NCI-H2081 (cell line): ENCODE data around the gene SYK.
A peak's percentile ranks its signal among the peaks of the same experiment; 100 is the strongest.
"Not testable (repeated sequence)": the region's sequence is repeated elsewhere in the genome, so short reads cannot be mapped to it uniquely, and the experiment has no call there.

Source experiments
- DNase-seq, 2 experiments: peaks; one replicate each; lab custom pipeline; 2025; lab: John Stamatoyannopoulos, UW

Gene SYK

DNA sequence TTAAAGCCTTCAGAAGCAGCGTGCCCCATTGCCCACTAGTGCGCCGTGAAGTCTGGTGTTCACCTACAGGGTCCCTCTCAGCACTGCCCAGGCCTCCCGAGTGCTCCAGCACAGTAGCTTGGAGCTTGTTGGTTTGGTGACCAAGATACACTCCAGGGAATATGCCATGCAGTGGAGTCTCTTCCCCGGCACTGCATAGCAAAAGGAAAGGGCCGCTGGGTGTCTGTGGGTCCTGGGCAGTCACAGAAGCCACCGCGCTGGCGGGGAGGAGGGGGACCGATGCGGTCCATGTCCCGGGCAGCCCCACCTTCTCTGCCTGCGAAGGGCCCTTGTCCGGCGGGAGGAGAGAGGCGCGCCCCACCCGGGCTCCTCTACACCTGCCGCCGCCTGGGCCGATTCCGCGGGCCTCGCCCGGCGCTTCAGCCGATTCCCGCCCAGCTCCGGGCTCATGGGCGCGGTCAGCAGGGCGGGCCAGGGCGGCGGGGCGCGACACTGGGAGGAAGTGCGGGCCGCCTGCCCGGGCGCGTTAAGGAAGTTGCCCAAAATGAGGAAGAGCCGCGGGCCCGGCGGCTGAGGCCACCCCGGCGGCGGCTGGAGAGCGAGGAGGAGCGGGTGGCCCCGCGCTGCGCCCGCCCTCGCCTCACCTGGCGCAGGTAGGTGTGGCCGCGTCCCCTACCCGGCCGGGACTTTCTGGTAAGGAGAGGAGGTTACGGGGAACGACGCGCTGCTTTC, at the start of gene SYK:
TSS of gene SYK (plus strand) at position 579 of the 732 bp plus-strand sequence. CDS start 42,080 bp downstream, outside the sequence.
- DNase-seq: peak; percentile 67 to 75

DNA sequence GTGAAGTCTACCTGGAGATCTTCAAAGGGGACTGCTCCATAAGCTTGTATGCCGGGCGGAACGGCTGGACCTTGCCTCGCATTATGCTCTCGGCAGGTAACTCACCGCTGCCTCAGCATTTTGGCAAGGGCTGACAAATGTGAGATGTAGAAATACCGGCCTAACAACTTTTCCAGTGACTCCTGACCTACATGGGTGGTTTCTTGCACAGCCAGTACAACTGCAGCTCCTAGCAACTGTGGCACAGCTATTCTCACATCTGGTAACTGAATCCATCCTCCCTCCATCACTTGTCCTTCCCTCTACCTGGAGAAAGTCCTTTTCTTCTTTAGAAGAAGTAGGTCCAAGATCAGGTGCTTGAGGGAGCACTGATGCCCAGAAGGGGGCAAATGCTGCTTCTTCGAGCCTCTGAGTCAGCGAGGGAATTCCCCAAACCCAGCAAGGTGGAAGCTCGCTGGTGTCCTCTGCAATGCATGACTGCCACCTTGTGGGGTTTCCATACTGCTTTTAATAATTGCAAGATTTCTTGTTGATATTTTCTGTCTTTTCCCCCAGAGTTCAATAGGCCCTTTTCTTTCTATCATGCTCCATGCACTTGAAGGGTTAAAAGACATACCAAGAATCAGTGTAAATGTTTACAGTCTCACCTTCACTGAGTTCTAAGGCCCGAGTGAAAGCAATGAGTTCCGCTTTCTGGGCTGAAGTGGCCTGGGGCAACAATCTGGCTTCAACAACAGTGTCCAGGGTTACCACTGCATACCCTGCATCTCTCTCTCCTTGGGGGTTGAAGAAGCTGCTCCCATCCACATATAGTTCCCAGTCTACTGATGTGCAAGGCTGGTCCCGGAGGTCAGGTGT, 45.9 kb upstream of the SYK start:
- peak; percentile 27 to 39 for DNase-seq

DNA sequence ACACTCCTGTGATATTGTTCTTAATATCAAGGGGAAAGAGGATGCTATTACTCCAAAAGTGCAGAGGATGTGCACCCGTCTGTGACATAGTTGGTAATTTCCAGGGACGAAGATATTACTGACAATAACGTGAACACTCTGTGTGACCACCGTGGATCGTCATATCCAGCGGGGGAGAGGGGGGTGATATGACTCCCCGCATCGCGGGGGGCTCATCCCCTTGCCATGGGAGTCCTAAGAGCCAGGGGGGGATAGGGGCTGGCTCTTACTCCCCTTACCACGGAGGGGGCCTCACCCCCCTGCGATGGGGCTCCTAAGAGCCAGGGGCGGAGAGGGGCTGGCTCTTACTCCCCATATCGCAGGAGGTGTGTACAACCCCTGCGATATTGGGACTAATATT, 41.0 kb upstream of the SYK start:
- DNase-seq: not testable (repeated sequence)

DNA sequence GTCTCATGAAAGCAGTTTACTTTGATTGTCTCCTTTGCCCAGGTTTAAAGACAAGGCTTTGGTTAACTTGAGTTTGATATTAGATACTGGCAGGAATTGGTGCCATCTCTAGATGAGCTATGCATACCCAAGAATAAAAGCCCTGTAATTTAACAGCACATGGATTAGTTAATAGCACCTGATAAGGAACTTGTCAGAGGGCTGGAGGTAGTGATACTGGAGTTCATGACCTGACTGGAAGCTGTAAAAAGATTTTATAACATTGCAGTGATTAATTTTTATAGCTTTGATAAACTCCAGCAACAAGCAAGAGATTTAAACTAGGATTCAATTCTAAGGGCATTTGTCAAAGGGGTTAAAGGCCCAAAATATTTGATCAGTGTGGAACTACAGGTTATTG, 34.9 kb upstream of the SYK start:
- DNase-seq: no peak

DNA sequence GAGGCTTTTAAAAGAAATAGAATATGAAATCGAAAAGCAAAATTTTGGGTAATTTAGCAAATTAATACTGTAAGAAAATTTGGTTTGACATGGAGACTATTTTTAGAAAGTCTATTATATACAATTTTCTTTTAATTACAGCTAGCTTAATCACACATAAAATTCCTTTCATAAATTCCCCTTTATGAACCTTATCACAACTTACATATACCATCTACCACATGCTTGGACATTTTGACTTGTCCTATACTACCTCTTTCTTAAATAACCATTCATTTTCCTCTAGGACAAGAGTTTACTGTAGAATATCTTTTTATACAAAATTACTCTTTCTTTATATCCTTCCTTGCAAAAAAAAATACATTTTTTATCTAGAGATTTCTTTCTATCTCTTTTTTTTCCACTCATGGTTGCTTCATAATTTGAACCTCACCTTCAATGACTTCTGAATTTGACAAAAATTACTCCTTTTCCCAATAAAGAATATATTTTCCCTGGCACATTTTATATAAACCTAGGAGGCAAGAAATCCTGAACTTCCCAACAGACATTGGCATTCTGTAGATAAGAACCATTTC, 34.0 kb upstream of the SYK start:
- DNase-seq: no peak

DNA sequence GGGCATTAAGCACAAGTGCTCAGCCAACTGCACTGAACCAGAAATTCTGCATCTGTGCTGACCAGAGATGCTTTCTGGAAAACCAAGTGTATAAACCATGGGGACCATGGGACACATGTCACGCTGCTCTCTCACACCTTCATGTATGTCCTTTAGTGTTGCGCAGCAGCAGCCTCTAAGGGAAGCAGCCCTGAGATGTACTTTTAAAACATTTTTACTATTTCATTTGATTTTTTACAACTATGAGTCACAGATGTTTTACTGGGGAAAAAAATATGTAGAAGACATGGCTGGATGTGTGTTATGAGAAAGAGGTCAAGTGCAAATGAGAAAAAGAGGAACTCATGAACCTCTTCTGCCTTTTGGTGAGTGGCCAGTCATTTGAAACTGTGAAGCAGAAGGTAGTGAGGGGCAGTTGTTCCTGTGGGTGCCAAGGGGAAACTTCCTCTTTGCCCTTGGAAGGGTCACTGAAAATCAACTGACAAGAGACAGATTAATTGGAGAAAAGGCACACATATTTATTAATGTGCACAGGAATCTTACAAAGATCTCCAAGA, 31.4 kb upstream of the SYK start:
- DNase-seq: no peak

DNA sequence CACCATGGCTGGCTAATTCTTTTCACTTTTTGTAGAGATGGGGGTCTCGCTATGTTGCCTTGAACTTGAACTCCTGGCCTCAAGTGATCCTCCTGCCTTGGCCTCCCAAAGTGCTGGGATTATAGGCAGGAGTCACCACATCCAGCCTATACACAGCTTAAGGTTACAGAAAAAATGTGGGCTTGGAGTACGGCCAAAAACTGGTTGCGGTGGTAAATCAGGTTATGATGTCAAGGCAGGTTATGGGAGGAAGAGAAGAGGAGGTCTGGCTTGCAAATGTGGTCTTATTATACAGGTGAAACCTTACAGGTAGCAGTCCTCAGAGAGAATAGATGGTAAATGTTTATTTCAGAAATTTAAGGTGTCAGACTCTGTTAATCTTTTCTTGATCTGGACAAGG, 30.7 kb upstream of the SYK start:
- no peak for DNase-seq

DNA sequence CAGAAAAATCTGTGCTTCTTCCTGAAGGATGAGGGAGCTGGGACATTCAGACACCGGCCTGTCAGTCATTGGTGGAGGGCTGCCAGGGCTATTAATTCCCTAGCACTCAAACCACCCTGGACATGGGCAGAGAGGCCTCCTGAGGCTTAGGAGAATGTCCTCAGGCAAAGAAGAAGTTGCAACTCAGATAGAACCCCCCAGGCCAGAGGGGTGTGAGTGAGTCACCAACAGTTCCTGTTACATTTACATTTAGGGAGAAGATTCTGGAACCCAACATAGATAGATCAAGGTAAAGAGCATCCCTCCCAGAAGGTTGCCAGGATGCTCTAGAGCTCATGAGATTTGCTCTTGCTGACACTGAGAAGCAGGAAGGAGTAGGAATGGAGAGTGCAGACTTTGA, 29.2 kb upstream of the SYK start:
- no peak for DNase-seq

DNA sequence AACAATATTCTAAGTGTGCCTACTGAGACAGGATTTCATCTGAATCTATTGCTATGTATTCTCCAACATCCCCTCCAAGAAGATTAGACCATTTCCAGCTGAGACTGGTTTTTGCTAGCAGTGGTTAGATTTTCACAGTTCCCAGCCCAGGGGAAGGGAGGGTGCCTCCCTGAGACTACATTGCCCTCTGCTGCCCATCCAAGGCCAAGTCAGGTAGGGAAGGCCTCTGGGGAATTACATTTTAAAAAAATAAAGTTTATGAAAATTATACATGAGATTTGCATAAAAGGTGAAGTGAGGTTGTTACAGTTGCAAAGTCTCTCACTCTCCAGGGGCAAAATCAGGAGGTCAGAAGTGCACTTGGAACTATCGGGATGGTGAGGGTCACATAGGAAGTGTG, 28.0 kb upstream of the SYK start:
- DNase-seq: no peak

DNA sequence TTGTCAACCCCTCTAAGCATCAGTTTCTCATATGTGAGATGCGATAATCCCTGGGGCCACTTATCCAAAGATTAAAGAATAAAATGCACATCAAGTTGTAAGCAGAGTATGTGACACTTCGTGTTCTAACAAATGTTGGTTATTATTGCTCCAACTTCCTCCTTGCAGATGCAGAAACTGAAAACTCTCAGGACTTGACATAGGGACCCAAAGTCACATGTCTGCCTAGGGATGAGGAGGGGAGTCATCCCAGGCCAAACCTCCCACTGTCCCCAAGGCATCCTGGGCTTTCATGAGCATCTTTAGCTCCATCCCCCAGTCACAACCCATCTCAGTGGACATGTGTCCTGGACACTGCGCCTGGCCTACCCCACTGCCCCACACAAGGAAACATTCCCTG, 27.5 kb upstream of the SYK start:
- DNase-seq: no peak

DNA sequence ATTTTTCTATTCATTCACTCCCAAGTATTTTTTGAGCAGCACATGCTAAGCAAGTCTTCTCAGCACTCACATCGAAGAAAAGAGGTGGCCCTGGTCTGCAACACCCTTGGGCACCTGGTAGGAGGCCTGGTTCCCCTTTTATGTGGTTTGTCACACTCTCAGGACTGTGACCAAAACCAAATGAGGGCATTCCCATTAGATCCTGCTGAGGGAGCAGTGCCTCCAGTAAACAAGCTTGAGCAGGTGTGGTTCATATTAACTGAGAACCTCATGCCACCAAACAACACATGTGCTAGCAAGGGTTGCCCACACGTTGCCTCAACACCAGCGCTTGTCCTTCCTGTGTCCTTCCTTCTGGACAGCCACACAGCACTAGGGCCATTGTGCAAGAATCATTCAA, 26.9 kb upstream of the SYK start:
- DNase-seq: no peak

DNA sequence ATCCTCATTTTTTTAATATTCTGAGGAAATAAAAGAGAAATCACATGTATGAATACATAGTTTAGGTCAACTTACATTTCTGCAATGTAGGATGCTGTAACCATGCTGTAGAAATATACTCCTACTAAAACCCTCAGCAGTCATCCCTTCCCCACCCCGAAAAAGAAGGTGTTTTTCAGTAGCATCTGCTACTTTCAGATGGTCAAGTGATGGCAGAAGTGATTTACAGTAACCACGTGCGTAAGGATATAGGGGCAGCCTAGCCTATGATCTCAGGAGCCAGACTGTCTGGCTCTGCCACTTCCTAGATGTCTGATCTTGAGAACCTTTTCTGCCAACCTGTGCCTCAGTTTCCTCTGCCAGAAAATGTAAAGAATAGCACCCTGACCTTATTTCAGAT, 26.0 kb upstream of the SYK start:
- DNase-seq: no peak

DNA sequence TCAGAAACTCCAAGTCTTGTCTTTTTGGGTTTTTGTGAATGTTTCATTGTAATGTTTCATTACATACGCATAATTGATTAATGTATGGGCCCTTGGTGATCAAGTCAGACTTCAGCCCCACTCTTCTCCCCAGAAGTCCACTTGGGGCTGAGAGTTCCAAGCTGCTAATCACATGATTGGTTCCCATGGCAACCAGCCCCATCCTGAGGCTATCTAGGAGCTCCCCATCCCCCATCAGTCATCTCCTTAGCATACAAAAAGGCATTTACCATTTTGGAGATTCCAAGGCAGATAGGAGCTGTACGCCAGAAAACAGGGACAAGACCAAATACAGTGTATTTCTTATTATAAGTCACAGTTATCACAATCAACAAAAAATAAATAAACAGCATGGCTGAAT, 22.9 kb upstream of the SYK start:
- no peak for DNase-seq

DNA sequence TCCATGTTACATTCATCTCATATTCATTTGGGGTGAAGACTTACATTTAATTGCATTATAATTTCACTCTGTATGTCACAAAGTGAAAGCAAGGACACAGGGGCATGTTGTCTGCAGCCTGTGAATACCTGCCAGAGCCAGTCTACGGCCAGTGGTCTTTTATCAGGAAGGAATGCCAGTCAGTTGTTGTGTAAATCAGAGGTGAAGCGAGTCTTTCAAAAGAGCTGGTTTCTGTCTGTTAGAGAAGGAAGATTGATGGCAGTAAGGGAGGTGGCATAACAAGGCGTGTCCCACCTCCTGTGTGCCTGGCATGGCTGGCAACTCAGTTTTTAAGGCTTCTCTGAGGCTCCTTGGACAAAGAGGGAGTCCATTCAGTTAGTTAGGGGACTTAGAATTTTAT, 18.1 kb upstream of the SYK start:
- no peak for DNase-seq

DNA sequence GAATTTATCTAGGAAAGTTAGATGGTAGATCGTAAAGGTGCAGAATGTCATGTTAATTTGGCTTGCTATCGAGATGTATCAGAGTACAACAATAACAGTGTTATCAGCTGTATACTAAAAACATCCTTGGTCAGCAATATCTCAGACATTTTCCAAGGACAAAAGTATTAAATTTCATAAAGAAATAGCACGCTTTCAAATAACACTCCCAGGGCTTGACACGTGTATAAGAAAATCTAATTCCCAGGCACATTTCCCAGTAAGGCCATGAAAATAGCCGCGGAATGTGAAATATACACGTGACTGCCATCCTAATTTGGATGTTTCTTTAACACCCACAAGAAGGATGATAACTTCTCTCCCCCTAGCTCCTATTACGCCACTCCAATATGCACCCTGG, 17.7 kb upstream of the SYK start:
- DNase-seq: no peak

DNA sequence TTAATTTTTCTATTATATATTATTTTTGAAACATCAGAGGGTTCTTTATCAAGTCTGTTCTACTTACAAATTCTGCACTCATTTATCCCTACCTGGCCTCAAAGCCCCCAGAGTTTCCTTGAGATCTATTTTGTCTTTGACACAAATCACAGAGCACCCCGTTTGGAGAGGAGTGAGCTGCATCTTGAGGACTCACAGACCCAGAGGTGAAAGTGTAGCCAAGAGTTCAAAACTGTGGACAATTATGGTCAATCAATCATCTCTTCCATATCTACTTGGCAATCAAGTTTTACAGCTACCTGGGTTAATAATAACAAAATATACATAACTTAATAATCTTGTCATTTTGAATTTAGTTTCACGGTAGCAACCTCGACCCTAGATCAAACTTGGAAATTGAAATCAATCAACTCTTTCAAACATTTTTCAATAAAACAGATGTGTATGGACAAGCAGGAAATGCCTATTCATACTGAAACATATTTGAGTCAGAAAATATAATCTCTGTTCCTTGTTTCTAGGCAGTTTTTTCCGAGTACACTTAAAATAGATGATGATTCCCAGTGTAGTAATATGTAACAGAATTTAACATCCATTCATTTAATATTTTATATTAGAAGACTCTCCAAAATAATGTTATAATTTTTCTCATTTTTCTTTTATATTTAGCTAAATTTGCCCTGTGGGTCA, 13.7 kb upstream of the SYK start:
- no peak for DNase-seq

DNA sequence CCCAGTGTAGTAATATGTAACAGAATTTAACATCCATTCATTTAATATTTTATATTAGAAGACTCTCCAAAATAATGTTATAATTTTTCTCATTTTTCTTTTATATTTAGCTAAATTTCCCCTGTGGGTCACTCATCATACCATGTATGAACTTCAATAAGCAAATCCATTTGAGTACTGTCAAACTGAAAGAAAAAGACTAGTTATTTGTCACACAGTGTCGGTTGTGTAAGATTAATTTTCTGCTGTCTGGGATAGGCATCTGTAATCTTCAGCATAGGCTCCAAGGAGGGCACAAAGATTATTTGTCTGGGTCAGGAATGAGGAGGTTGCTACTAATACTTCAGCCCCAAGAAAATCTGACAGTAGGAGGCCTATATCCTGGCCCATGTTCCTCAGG, 13.1 kb upstream of the SYK start:
- DNase-seq: not testable (repeated sequence)

DNA sequence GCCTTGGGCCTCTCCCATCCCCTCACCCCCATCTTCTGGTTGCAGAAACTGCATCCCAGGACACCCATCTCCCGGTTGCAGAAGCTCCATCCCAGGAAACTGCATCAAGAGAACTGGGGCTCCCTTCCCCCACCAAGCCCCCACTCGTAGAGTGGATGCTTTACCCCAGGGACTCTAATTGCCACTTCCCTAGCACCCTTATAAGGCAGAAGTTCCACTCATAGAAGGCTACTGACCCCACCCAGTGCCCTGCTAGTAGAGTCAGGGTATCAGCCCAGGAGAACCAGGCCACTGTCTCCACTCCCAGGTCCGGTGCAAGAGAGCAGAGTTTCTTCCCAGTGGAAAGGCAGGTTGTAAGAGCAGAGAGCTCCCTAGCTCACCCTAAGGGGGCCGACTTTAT, 12.2 kb upstream of the SYK start:
- DNase-seq: no peak

DNA sequence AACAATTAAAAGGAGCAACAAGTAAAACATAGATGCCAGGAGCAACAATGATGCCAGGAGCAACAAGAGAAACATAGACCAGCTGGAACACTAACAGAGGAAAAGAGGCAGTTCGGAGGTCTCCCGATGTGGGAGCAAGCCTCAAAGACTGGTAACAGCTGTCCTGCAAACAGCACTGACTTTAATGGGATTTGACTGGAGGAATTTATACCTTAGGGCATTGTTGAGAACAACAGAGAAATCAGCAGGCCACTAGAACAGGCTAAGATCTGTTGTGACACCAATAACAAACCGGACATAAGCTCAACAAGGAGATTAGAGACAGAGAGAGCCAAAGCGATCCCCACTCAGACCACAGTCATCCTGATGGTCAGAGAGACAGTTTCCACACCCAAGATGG, 11.8 kb upstream of the SYK start:
- no peak for DNase-seq

DNA sequence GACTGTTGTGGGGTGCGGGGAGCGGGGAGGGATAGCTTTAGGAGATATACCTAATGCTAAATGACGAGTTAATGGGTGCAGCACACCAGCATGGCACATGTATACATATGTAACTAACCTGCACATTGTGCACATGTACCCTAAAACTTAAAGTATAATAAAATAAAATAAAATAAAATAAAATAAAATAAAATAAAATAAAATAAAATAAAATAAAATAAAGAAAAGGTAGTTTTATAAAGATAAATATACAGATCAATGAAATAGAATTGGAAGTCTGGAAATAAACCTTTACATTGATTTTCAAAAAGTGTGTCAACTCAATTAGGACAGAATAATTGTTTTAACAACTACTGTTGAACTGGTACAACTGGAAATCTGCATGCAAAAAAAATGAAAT, 8.6 kb upstream of the SYK start:
- not testable (repeated sequence) for DNase-seq

DNA sequence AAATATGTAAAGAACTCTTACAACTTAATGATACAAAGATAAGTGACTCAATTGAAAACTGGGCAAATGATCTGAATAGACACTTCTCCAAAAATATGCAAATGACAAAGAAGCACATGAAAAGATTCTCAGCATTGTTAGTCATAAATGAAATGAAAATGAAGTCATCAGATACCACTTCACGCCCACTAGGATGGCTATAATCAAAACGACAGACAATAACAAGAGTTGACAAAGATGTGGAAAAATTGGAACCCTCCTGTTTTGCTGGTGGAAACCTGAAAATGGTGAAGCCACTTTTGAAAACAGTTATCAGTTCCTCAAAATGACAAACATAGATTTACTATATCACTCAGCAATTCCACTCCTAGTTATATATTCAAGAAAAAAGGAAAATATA, 7.9 kb upstream of the SYK start:
- no peak for DNase-seq

DNA sequence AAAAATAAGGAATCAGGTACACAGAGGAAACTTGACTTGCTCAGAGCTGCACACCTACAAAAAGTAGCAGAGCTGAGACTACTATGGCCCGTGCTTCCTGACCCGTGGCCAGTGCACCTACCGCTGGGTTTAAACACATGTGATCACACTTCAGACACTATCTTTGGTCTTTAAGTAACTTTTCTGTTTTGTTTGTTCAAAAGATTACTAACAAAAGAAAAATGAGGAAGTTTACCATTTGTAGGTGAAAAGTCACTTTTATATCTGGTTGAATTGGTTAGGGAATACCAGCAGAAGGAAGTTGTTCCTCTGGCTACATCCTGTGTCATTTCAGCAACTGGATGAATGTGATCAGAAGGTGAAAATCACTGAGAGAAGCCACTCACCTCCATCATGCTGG, 6.5 kb upstream of the SYK start:
- DNase-seq: no peak
